ENCODE results near the gene WSCD1. TPM values are rescaled to one million over a fixed set of nuclear protein-coding genes. Genes with fewer than 3 reads are reported as not detected.

Gene WSCD1
- total and polyA plus RNA-seq, 3 donors from 2014 or later, result 11.6 to 33.8 (median 12.9) TPM

DNA sequence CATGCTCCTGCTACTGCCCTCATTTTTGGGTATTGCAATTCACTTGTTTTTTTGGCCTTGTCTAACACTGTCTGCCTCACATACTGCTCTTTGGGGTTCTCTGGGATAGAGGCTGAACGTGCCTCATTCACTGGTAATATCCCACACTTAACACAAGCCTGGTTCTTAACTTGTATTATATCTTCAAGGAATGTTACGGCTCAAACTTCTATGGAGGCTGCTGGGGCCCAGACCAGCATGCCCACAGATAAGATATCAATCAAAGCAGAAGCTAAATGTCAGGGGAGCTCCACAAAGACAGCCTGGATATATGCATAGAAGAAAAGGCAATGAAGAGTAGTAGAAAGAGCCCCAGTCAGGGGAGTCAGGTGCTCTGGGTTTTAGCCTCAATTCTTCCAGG is 103.5 kb downstream of the WSCD1 start:
- no peak for DNase-seq
- intact Hi-C loops (cut with DNase I; ENCODE audit: low total_unique reads), result no loop called here
- TF ChIP-seq POLR2A (IDR thresholded peaks at IDR 0.05) (no peak), CTCF (IDR thresholded peaks at IDR 0.05) (no peak)
- H3K4me1 ChIP-seq, result no peaks in the 10 kb centered on the region
- no peak overlapping the region for H3K4me3 ChIP-seq
- H3K27ac ChIP-seq, result no peak overlapping the region
- WGBS, 2 donors, result 83 to 90% methylated on average over 2 of the region's 2 CpGs
- H3K36me3 ChIP-seq (ENCODE audit: low read depth, missing control alignments), result no peaks in the 10 kb centered on the region
- no peaks in the 10 kb centered on the region for H3K27me3 ChIP-seq
- no peaks in the 10 kb centered on the region for H3K9me3 ChIP-seq

Measured in testis (tissue), 3 donors.